GM19238 (cell line): ENCODE data around the gene WDR7.

ENCODE experiments used
- DNase-seq: peaks from one replicate; pipeline ENCODE4 v3.0.0; 2011; ENCODE audit warnings: low spot score; ENCODE audit not compliant: insufficient read length

Gene WDR7

GRCh38 chr18:57029761-57030160 lies 378.6 kb downstream of the WDR7 start:
- DNase-seq = no peak

- DNase-seq = no peak
Observed at GRCh38 chr18:57030417-57030816, 379.3 kb downstream of the WDR7 start.

GRCh38 chr18:57035590-57035989 lies 384.4 kb downstream of the WDR7 start:
- no peak for DNase-seq

- DNase-seq = no peak
Observed at GRCh38 chr18:57038395-57038794, 387.2 kb downstream of the WDR7 start.

- no peak for DNase-seq
Observed at GRCh38 chr18:57040175-57040574, 389.0 kb downstream of the WDR7 start.

- no peak for DNase-seq
Observed at GRCh38 chr18:57043241-57043640, 392.1 kb downstream of the WDR7 start.

- no peak for DNase-seq
Observed at GRCh38 chr18:57048351-57048750, 397.2 kb downstream of the WDR7 start.

- no peak for DNase-seq
Observed at GRCh38 chr18:57048859-57049258, 397.7 kb downstream of the WDR7 start.

- no peak for DNase-seq
Observed at GRCh38 chr18:57050310-57050949, 399.3 kb downstream of the WDR7 start.

- DNase-seq = no peak
Observed at GRCh38 chr18:57051021-57051656, 400.0 kb downstream of the WDR7 start.

GRCh38 chr18:57051657-57052044 lies 400.5 kb downstream of the WDR7 start:
- no peak for DNase-seq

GRCh38 chr18:57052173-57052572 lies 401.0 kb downstream of the WDR7 start:
- no peak for DNase-seq

- DNase-seq = no peak
Observed at GRCh38 chr18:57052759-57053158, 401.6 kb downstream of the WDR7 start.

GRCh38 chr18:57054891-57055290 lies 403.7 kb downstream of the WDR7 start:
- DNase-seq = no peak

- DNase-seq = no peak
Observed at GRCh38 chr18:57057890-57058289, 406.7 kb downstream of the WDR7 start.

GRCh38 chr18:57058734-57059133 lies 407.6 kb downstream of the WDR7 start:
- no peak for DNase-seq

GRCh38 chr18:57059366-57059765 lies 408.2 kb downstream of the WDR7 start:
- DNase-seq = no peak

GRCh38 chr18:57060814-57061213 lies 409.7 kb downstream of the WDR7 start:
- no peak for DNase-seq

GRCh38 chr18:57062178-57062577 lies 411.0 kb downstream of the WDR7 start:
- no peak for DNase-seq

- DNase-seq = no peak
Observed at GRCh38 chr18:57062844-57063243, 411.7 kb downstream of the WDR7 start.

GRCh38 chr18:57063601-57064103 lies 412.5 kb downstream of the WDR7 start:
- no peak for DNase-seq

GRCh38 chr18:57073501-57074187 lies 422.5 kb downstream of the WDR7 start:
- no peak for DNase-seq
